IPS DF 6.9 (cell line): ENCODE measurements around the gene ARHGAP22.

ENCODE experiments used
- DNase-seq: peaks from one replicate; pipeline ENCODE4 v3.0.0-alpha.2; 2013; ENCODE audit warnings: low read depth, low spot score
- H3K27ac ChIP-seq: one replicate; pipeline ENCODE4 v1.5.1; 2013; ENCODE audit warnings: low read length, control low read depth
- H3K27me3 ChIP-seq: 2 replicates; pipeline ENCODE4 v1.6.1; 2013; ENCODE audit warnings: mild to moderate bottlenecking, low read length; ENCODE audit not compliant: control insufficient read depth, insufficient read depth
- H3K36me3 ChIP-seq: 2 replicates; pipeline ENCODE4 v1.6.1; 2013; ENCODE audit warnings: low read length; ENCODE audit not compliant: control insufficient read depth, insufficient read depth
- H3K4me1 ChIP-seq: 2 replicates; pipeline ENCODE4 v1.6.1; 2013; ENCODE audit warnings: low read length; ENCODE audit not compliant: control insufficient read depth, insufficient read depth
- H3K4me3 ChIP-seq: 2 replicates; pipeline ENCODE4 v1.5.1; 2013; ENCODE audit warnings: mild to moderate bottlenecking, low read length
- H3K9me3 ChIP-seq: 2 replicates; pipeline ENCODE4 v1.6.1; 2013; ENCODE audit warnings: low read length, inconsistent platforms; ENCODE audit not compliant: control insufficient read depth, insufficient read depth
- WGBS: extraction: QIAGEN DNeasy Blood & Tissue Kit; methylation state at CpG from one replicate; pipeline ENCODE4 v1.1.7; 2013; ENCODE audit warnings: mixed read lengths, missing lambda C conversion rate; ENCODE audit not compliant: insufficient read length, insufficient coverage; 5-methylcytosine and 5-hydroxymethylcytosine counted together

The ARHGAP22 gene

GRCh38 chr10:48533540-48533939, 71.3 kb downstream of the ARHGAP22 start:
- no peaks in the 10 kb centered on the region for H3K36me3 ChIP-seq
- WGBS: no CpG with 5 or more reads among the region's 3 CpGs

GRCh38 chr10:48531486-48531885, 73.4 kb downstream of the ARHGAP22 start:
- Histone ChIP-seq H3K36me3 (no peaks in the 10 kb centered on the region), H3K27me3 (no peaks in the 10 kb centered on the region), H3K27ac (no peak overlapping the region), H3K4me3 (no peak overlapping the region), H3K9me3 (no peaks in the 10 kb centered on the region), H3K4me1 (peaks cover 10% of the 10 kb centered on the region; the same call in 1 of the 2 replicates)
- no CpG with 5 or more reads among the region's 5 CpGs for WGBS
- DNase-seq: no peak

More at GRCh38 chr10:48533540-48533939, 71.3 kb downstream of the ARHGAP22 start:
- Histone ChIP-seq H3K27me3 (no peaks in the 10 kb centered on the region), H3K4me1 (peaks cover 13% of the 10 kb centered on the region), H3K27ac (no peak overlapping the region), H3K4me3 (no peak overlapping the region), H3K9me3 (no peaks in the 10 kb centered on the region)
- no peak for DNase-seq

- no peak overlapping the region for H3K4me3 ChIP-seq
- no peak for DNase-seq
- WGBS: no CpG with 5 or more reads among the region's 2 CpGs
- H3K27me3 ChIP-seq: no peaks in the 10 kb centered on the region
- no peak overlapping the region for H3K27ac ChIP-seq
- no peaks in the 10 kb centered on the region for H3K9me3 ChIP-seq
- peaks cover 3% of the 10 kb centered on the region; the same call in 1 of the 2 replicates for H3K4me1 ChIP-seq
- H3K36me3 ChIP-seq: no peaks in the 10 kb centered on the region
Observed at GRCh38 chr10:48529331-48529730, 75.5 kb downstream of the ARHGAP22 start.

- no peaks in the 10 kb centered on the region for H3K36me3 ChIP-seq
- no peaks in the 10 kb centered on the region for H3K27me3 ChIP-seq
- H3K9me3 ChIP-seq: no peaks in the 10 kb centered on the region
- DNase-seq: no peak
- WGBS: no CpG with 5 or more reads among the region's 1 CpG
- no peak overlapping the region for H3K27ac ChIP-seq
- no peak overlapping the region; the same call in 1 of the 2 replicates for H3K4me3 ChIP-seq
- H3K4me1 ChIP-seq: no peaks in the 10 kb centered on the region; the same call in 1 of the 2 replicates
Observed at GRCh38 chr10:48527756-48528155, 77.1 kb downstream of the ARHGAP22 start.

- no peaks in the 10 kb centered on the region for H3K36me3 ChIP-seq
- no peaks in the 10 kb centered on the region; the same call in 1 of the 2 replicates for H3K4me1 ChIP-seq
- H3K27me3 ChIP-seq: no peaks in the 10 kb centered on the region
- no peak for DNase-seq
- H3K4me3 ChIP-seq: no peak overlapping the region
- WGBS: 100% methylated on average over 1 of the region's 2 CpGs
- H3K27ac ChIP-seq: no peak overlapping the region
- H3K9me3 ChIP-seq: no peaks in the 10 kb centered on the region
Observed at GRCh38 chr10:48526846-48527505, 77.9 kb downstream of the ARHGAP22 start.

- DNase-seq: no peak
- Histone ChIP-seq H3K4me3 (no peak overlapping the region), H3K27ac (no peak overlapping the region), H3K36me3 (no peaks in the 10 kb centered on the region), H3K4me1 (no peaks in the 10 kb centered on the region; the same call in 1 of the 2 replicates), H3K9me3 (no peaks in the 10 kb centered on the region), H3K27me3 (no peaks in the 10 kb centered on the region)
- no CpG with 5 or more reads among the region's 14 CpGs for WGBS
Observed at GRCh38 chr10:48526011-48526821, 78.7 kb downstream of the ARHGAP22 start.

GRCh38 chr10:48525113-48525512, 79.8 kb downstream of the ARHGAP22 start:
- Histone ChIP-seq H3K4me1 (no peaks in the 10 kb centered on the region; the same call in 1 of the 2 replicates), H3K36me3 (no peaks in the 10 kb centered on the region), H3K9me3 (no peaks in the 10 kb centered on the region), H3K4me3 (no peak overlapping the region), H3K27ac (no peak overlapping the region), H3K27me3 (no peaks in the 10 kb centered on the region)
- WGBS: no CpG with 5 or more reads among the region's 5 CpGs
- DNase-seq: no peak

- no peaks in the 10 kb centered on the region for H3K9me3 ChIP-seq
- DNase-seq: no peak
- no peaks in the 10 kb centered on the region for H3K36me3 ChIP-seq
- peak overlapping the region; percentile 79 for H3K4me3 ChIP-seq
- no CpG with 5 or more reads among the region's 93 CpGs for WGBS
- H3K27ac ChIP-seq: no peak overlapping the region
- no peaks in the 10 kb centered on the region; the same call in 1 of the 2 replicates for H3K4me1 ChIP-seq
- H3K27me3 ChIP-seq: no peaks in the 10 kb centered on the region
Observed at GRCh38 chr10:48523820-48524758, 80.8 kb downstream of the ARHGAP22 start.

GRCh38 chr10:48523212-48523819, 81.6 kb downstream of the ARHGAP22 start:
- Histone ChIP-seq H3K36me3 (no peaks in the 10 kb centered on the region), H3K4me1 (peaks cover 1% of the 10 kb centered on the region), H3K4me3 (peak overlapping the region; percentile 79), H3K27me3 (no peaks in the 10 kb centered on the region), H3K9me3 (no peaks in the 10 kb centered on the region), H3K27ac (no peak overlapping the region)
- WGBS: no CpG with 5 or more reads among the region's 47 CpGs
- no peak for DNase-seq
